Tibial artery (tissue), 4 donors: ENCODE measurements around the gene NDUFS3.

Source experiments
- DNase-seq, 2 donors: peaks; one replicate each; pipeline ENCODE4 v3.0.0-alpha.2; 2019
- H3K27ac ChIP-seq, 2 donors: fragments of 200-600 bp; sonication (generic) in 1 of 2; 1 replicate in 1 of 2; 2 replicates in 1 of 2; pipeline ENCODE4 v1.5.1; 2018 to 2019; ENCODE audit warnings: mild to moderate bottlenecking in 1 of 2
- H3K27me3 ChIP-seq, 2 donors: fragments of 200-600 bp; sonication (generic) in 1 of 2; one replicate each; pipeline versions ENCODE4 v1.5.1 to v1.6.0; 2016 to 2019
- H3K36me3 ChIP-seq, 3 donors: fragments of 200-600 bp; sonication (generic) in 2 of 3; one replicate each; pipeline ENCODE4 v1.5.1; 2016 to 2019; ENCODE audit warnings: mild to moderate bottlenecking in 2 of 3
- H3K4me1 ChIP-seq, 4 donors: fragments of 200-600 bp; sonication (generic) in 2 of 4; 1 replicate in 3 of 4; 2 replicates in 1 of 4; pipeline ENCODE4 v1.5.1; 2016 to 2019
- H3K4me3 ChIP-seq, 2 donors: fragments of 200-600 bp; sonication (generic) in 1 of 2; 1 replicate in 1 of 2; 2 replicates in 1 of 2; pipeline ENCODE4 v1.5.1; 2018 to 2019; ENCODE audit warnings: mild to moderate bottlenecking in 2 of 2
- H3K9me3 ChIP-seq, 3 donors: fragments of 200-600 bp; sonication (generic) in 1 of 3; one replicate each; pipeline ENCODE4 v1.5.1; 2016 to 2019
- CTCF ChIP-seq, 2 experiments: fragments of 200-600 bp in 1 of 2; fragments of 450-650 bp in 1 of 2; IDR thresholded peaks; one replicate each; pipeline ENCODE4 v1.5.1; 2017 to 2019; ENCODE audit warnings: antibody characterized with exemption in 2 of 2, mild to moderate bottlenecking in 1 of 2, moderate library complexity in 1 of 2
- intact Hi-C: fragments of 100-400 bp; cut with DNase I; formaldehyde crosslinking; loops from one replicate; pipeline ENCODE4 v1.15.0; 2023; ENCODE audit warnings: low total_unique reads

The NDUFS3 gene

GRCh38 chr11:47564933-47565339 lies 13.9 kb upstream of the NDUFS3 start:
- Histone ChIP-seq H3K27me3 (no peaks in the 10 kb centered on the region), H3K9me3 (no peaks in the 10 kb centered on the region), H3K27ac (peak overlapping the region; percentile 82 to 89), H3K4me1 (peaks cover 0 to 19% (median 15%) of the 10 kb centered on the region in 4 donors), H3K36me3 (peaks cover 0 to 13% (median 0%) of the 10 kb centered on the region in 3 donors), H3K4me3 (peak overlapping the region; percentile 74 to 80)
- no peak for DNase-seq
- intact Hi-C loops: no loop called here
- TF ChIP-seq CTCF (IDR thresholded peaks at IDR 0.05): no peak

- TF ChIP-seq CTCF (IDR thresholded peaks at IDR 0.05): no peak
- peak; percentile 67 to 88 for DNase-seq
Observed at GRCh38 chr11:47565340-47566148, 13.3 kb upstream of the NDUFS3 start, which contains the start of gene PTPMT1. Gene PTPMT1 (plus strand): TSS chr11:47565599. CDS start chr11:47565623, 24 bp downstream.

GRCh38 chr11:47566149-47566698 lies 12.7 kb upstream of the NDUFS3 start:
- peak overlapping the region; percentile 74 to 80 for H3K4me3 ChIP-seq
- no peaks in the 10 kb centered on the region for H3K9me3 ChIP-seq
- H3K4me1 ChIP-seq: peaks cover 0 to 19% (median 15%) of the 10 kb centered on the region in 4 donors
- no peaks in the 10 kb centered on the region for H3K27me3 ChIP-seq
- H3K27ac ChIP-seq: peak overlapping the region; percentile 82 to 89
- no peak for TF ChIP-seq CTCF (IDR thresholded peaks at IDR 0.05)
- intact Hi-C loops: no loop called here
- peaks cover 0 to 26% (median 2%) of the 10 kb centered on the region in 3 donors for H3K36me3 ChIP-seq
- no peak for DNase-seq

More at GRCh38 chr11:47565340-47566148, 13.3 kb upstream of the NDUFS3 start, which contains the start of gene PTPMT1:
- Histone ChIP-seq H3K36me3 (peaks cover 0 to 19% (median 0%) of the 10 kb centered on the region in 3 donors), H3K27ac (peak within 1 kb of the TSS; percentile 82 to 89), H3K9me3 (no peaks in the 10 kb centered on the region), H3K27me3 (no peaks in the 10 kb centered on the region), H3K4me3 (peak within 1 kb of the TSS; percentile 74 to 80), H3K4me1 (peaks cover 0 to 19% (median 15%) of the 10 kb centered on the region in 4 donors)
- intact Hi-C loops: no loop called here

- intact Hi-C loops: loop anchor here (10.0 kb wide), 1 partner anchor 155 kb away; no protein-coding TSS in a partner anchor
Observed at GRCh38 chr11:47569646-47570045, 9.2 kb upstream of the NDUFS3 start.

More at GRCh38 chr11:47569646-47570045, 9.2 kb upstream of the NDUFS3 start:
- H3K27ac ChIP-seq: no peak overlapping the region
- peaks cover 22 to 60% (median 36%) of the 10 kb centered on the region in 3 donors for H3K36me3 ChIP-seq
- no peaks in the 10 kb centered on the region for H3K9me3 ChIP-seq
- H3K4me3 ChIP-seq: no peak overlapping the region
- no peaks in the 10 kb centered on the region for H3K27me3 ChIP-seq
- no peak for DNase-seq
- peaks cover 0 to 17% (median 13%) of the 10 kb centered on the region in 4 donors for H3K4me1 ChIP-seq
- TF ChIP-seq CTCF (IDR thresholded peaks at IDR 0.05): no peak
